ENCODE measurements around the gene KCMF1.

The KCMF1 gene

DNA sequence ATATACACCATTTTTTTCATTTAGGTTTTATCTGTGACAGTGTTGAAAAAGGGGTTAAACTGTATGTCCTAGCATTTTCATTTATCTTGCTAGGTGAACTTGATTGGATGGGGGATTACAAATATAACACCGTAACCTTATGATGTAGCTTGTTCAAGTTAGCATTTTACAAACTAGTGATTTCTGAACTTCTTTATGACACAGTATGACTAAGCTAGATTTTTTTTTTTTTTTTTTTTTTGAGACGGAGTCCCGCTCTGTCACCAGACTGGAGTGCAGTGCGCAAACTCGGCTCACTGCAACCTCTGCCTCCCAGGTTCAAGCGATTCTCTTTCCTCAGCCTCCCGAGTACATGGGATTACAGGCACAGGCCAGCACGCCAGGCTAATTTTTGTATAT, 47.1 kb downstream of the KCMF1 start:
- no peak overlapping the region for H3K4me2 ChIP-seq (ENCODE audit: low read length)

DNA sequence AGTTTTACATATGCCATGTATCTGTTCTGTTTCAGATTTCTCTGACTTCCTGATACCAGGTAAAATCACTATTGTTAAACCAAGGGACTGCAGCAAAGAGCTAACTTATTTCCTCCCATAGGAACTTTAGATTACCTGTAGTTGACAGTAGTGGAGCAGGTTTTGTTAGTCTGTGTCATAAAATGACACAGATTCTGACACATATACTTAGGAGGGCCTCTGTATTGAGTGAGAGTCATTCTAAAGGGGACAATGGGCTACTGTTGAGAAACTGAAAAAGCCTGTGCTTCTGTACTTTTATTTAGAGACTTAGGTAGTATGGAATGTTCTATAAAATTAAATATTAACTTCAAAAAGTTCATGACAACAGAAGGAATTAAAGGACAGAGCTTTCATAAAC, 48.2 kb downstream of the KCMF1 start:
- Histone ChIP-seq H4K20me1 (ENCODE audit: control insufficient read depth, insufficient read depth, low read depth, low read length) (peaks cover 15% of the 10 kb centered on the region), H3K79me2 (ENCODE audit: control insufficient read depth, low read length) (peaks cover 98% of the 10 kb centered on the region), H3K36me3 (ENCODE audit: control insufficient read depth, low read length) (peaks cover 6% of the 10 kb centered on the region), H3K4me1 (ENCODE audit: control insufficient read depth, low read length) (peaks cover 31% of the 10 kb centered on the region), H3K4me3 (ENCODE audit: low read length) (no peak overlapping the region), H3F3A (ENCODE audit: control insufficient read depth, insufficient read depth) (peaks cover 20% of the 10 kb centered on the region), H3K9me3 (ENCODE audit: control insufficient read depth, insufficient read depth, low read length) (no peaks in the 10 kb centered on the region), H3K27ac (ENCODE audit: low read depth, low read length) (no peak overlapping the region), H3K27me3 (ENCODE audit: control insufficient read depth, low read length) (no peaks in the 10 kb centered on the region), H3K9me2 (replicated peaks; ENCODE audit: control insufficient read depth, low read length) (no peaks in the 10 kb centered on the region), H3K4me2 (ENCODE audit: low read length) (no peak overlapping the region)
- TF ChIP-seq EZH2phosphoT487 (IDR thresholded peaks at IDR 0.05; ENCODE audit: borderline replicate concordance, low read length): no peak
- TF ChIP-seq, protein P1, sequence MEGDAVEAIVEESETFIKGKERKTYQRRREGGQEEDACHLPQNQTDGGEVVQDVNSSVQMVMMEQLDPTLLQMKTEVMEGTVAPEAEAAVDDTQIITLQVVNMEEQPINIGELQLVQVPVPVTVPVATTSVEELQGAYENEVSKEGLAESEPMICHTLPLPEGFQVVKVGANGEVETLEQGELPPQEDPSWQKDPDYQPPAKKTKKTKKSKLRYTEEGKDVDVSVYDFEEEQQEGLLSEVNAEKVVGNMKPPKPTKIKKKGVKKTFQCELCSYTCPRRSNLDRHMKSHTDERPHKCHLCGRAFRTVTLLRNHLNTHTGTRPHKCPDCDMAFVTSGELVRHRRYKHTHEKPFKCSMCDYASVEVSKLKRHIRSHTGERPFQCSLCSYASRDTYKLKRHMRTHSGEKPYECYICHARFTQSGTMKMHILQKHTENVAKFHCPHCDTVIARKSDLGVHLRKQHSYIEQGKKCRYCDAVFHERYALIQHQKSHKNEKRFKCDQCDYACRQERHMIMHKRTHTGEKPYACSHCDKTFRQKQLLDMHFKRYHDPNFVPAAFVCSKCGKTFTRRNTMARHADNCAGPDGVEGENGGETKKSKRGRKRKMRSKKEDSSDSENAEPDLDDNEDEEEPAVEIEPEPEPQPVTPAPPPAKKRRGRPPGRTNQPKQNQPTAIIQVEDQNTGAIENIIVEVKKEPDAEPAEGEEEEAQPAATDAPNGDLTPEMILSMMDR (IDR thresholded peaks at IDR 0.05; ENCODE audit: low read depth, low read length, poor library complexity, severe bottlenecking): no peak

More for the DNA sequence above, 47.1 kb downstream of the KCMF1 start:
- H3K9me2 ChIP-seq (replicated peaks; ENCODE audit: control insufficient read depth, low read length): no peaks in the 10 kb centered on the region
- peaks cover 20% of the 10 kb centered on the region for H3F3A ChIP-seq (ENCODE audit: control insufficient read depth, insufficient read depth)
- peaks cover 2% of the 10 kb centered on the region; the same call in 1 of the 2 replicates for H3K36me3 ChIP-seq (ENCODE audit: control insufficient read depth, low read length)
- H3K27me3 ChIP-seq (ENCODE audit: control insufficient read depth, low read length): no peaks in the 10 kb centered on the region
- H3K79me2 ChIP-seq (ENCODE audit: control insufficient read depth, low read length): peaks cover 98% of the 10 kb centered on the region
- H3K4me1 ChIP-seq (ENCODE audit: control insufficient read depth, low read length): peaks cover 42% of the 10 kb centered on the region
- no peak for TF ChIP-seq EZH2phosphoT487 (IDR thresholded peaks at IDR 0.05; ENCODE audit: borderline replicate concordance, low read length)
- TF ChIP-seq, protein P1 (IDR thresholded peaks at IDR 0.05; ENCODE audit: low read depth, low read length, poor library complexity, severe bottlenecking): peak; percentile 22
- no peaks in the 10 kb centered on the region for H3K9me3 ChIP-seq (ENCODE audit: control insufficient read depth, insufficient read depth, low read length)
- H4K20me1 ChIP-seq (ENCODE audit: control insufficient read depth, insufficient read depth, low read depth, low read length): peaks cover 12% of the 10 kb centered on the region
- H3K4me3 ChIP-seq (ENCODE audit: low read length): no peak overlapping the region
- no peak overlapping the region for H3K27ac ChIP-seq (ENCODE audit: low read depth, low read length)

DNA sequence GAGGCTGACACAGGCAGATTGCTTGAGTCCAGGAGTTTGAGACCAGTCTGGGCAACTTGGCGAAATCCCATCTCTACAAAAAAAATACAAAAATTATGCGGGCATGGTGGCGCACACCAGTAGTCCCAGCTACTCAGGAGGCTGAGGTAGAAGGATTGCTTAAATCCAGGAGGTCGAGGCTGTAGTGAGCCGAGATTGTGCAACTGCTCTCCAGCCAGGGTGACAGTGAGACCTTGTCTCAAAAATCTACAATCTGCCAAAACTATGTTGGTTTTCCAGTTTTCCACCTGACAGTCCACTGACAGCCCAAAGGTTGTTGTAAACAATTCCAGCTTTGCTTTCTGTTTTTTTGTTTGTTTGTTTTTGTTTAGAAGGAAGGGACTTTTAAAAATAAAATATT, 51.3 kb downstream of the KCMF1 start:
- Histone ChIP-seq H3K4me3 (ENCODE audit: low read length) (no peak overlapping the region), H3K27me3 (ENCODE audit: control insufficient read depth, low read length) (no peaks in the 10 kb centered on the region), H3K79me2 (ENCODE audit: control insufficient read depth, low read length) (peaks cover 97% of the 10 kb centered on the region), H3K9me3 (ENCODE audit: control insufficient read depth, insufficient read depth, low read length) (no peaks in the 10 kb centered on the region), H3K9me2 (replicated peaks; ENCODE audit: control insufficient read depth, low read length) (no peaks in the 10 kb centered on the region), H3K4me1 (ENCODE audit: control insufficient read depth, low read length) (peaks cover 3% of the 10 kb centered on the region), H3K27ac (ENCODE audit: low read depth, low read length) (no peak overlapping the region), H3F3A (ENCODE audit: control insufficient read depth, insufficient read depth) (peaks cover 6% of the 10 kb centered on the region; the same call in 1 of the 2 replicates), H3K4me2 (ENCODE audit: low read length) (no peak overlapping the region), H4K20me1 (ENCODE audit: control insufficient read depth, insufficient read depth, low read depth, low read length) (peaks cover 16% of the 10 kb centered on the region), H3K36me3 (ENCODE audit: control insufficient read depth, low read length) (peaks cover 9% of the 10 kb centered on the region)
- TF ChIP-seq EZH2phosphoT487 (IDR thresholded peaks at IDR 0.05; ENCODE audit: borderline replicate concordance, low read length): no peak
- TF ChIP-seq, protein P1 (IDR thresholded peaks at IDR 0.05; ENCODE audit: low read depth, low read length, poor library complexity, severe bottlenecking): no peak
